HEK293 (cell line): Measurements from ENCODE around the gene ZC3H10.

Source experiments
- CTCF ChIA-PET: fragments of 350-600 bp; formaldehyde crosslinking; extraction: SDS; loops from one replicate; lab custom pipeline; 2021; ENCODE audit warnings: antibody characterized with exemption; lab: Yijun Ruan, JAX
- POLR2A ChIA-PET: fragments of 300-600 bp; formaldehyde crosslinking; extraction: SDS; loops from one replicate; lab custom pipeline; 2020; ENCODE audit warnings: antibody characterized with exemption, inconsistent platforms; lab: Yijun Ruan, JAX
- H3K27ac ChIP-seq: fragments of 200-500 bp; sonication (Bioruptor generic); 2 replicates; pipeline ENCODE4 v1.5.1; 2014; ENCODE audit warnings: low read depth, low read length, control low read depth, inconsistent platforms; ENCODE audit errors: extremely low read depth
- H3K36me3 ChIP-seq, 2 experiments: fragments of 200-500 bp in 1 of 2; sonication (Bioruptor generic) in 1 of 2; 1 replicate in 1 of 2; 2 replicates in 1 of 2; pipeline ENCODE4 v1.5.1; 2014 to 2017; ENCODE audit warnings: inconsistent platforms in 2 of 2, low read length in 2 of 2; ENCODE audit not compliant: control insufficient read depth in 2 of 2, insufficient read depth in 1 of 2
- H3K4me1 ChIP-seq: fragments of 200-500 bp; sonication (Bioruptor generic); 2 replicates; pipeline ENCODE4 v1.5.1; 2014; ENCODE audit warnings: mild to moderate bottlenecking, low read length, inconsistent platforms; ENCODE audit not compliant: control insufficient read depth, insufficient read depth
- H3K4me3 ChIP-seq: 2 replicates; pipeline ENCODE4 v1.5.1; 2011; ENCODE audit warnings: low read depth, mild to moderate bottlenecking, control low read depth, low read length, moderate library complexity
- H3K9me3 ChIP-seq: fragments of 200-500 bp; sonication (Bioruptor generic); 2 replicates; pipeline ENCODE4 v1.5.1; 2014; ENCODE audit warnings: low read depth, low read length, inconsistent platforms; ENCODE audit not compliant: control insufficient read depth, insufficient read depth
- EGR2 ChIP-seq: fragments of 450-650 bp; formaldehyde crosslinking; IDR thresholded peaks from 2 replicates; pipeline ENCODE4 v1.5.1; 2016; ENCODE audit warnings: low read depth, missing biosample characterization, missing genetic modification characterization
- IKZF3 ChIP-seq: fragments of 450-650 bp; IDR thresholded peaks from 2 replicates; pipeline ENCODE4 v1.5.0; 2018; ENCODE audit warnings: missing biosample characterization, mild to moderate bottlenecking, missing genetic modification characterization, moderate library complexity
- KLF9 ChIP-seq: fragments of 450-650 bp; formaldehyde crosslinking; IDR thresholded peaks from 2 replicates; pipeline ENCODE4 v1.5.1; 2016; ENCODE audit warnings: missing biosample characterization, missing genetic modification characterization, low read depth
- MEIS1 ChIP-seq: sonication (generic); formaldehyde crosslinking; IDR thresholded peaks from 2 replicates; pipeline ENCODE4 v1.8.1; 2022; ENCODE audit warnings: missing genetic modification reagents, mild to moderate bottlenecking, borderline replicate concordance
- OSR2 ChIP-seq: fragments of 450-650 bp; formaldehyde crosslinking; IDR thresholded peaks from 2 replicates; pipeline ENCODE4 v1.5.1; 2016; ENCODE audit warnings: missing biosample characterization, missing genetic modification characterization
- SCRT1 ChIP-seq: fragments of 450-650 bp; formaldehyde crosslinking; IDR thresholded peaks from 2 replicates; pipeline ENCODE4 v1.5.1; 2016; ENCODE audit warnings: missing biosample characterization, missing genetic modification characterization, borderline replicate concordance
- YY1 ChIP-seq: fragments of 450-650 bp; formaldehyde crosslinking; IDR thresholded peaks from 2 replicates; pipeline ENCODE4 v1.5.1; 2018; ENCODE audit warnings: missing biosample characterization, missing genetic modification characterization
- ZNF121 ChIP-seq: fragments of 450-650 bp; formaldehyde crosslinking; IDR thresholded peaks from 2 replicates; pipeline ENCODE4 v1.5.1; 2016; ENCODE audit warnings: missing biosample characterization, missing genetic modification characterization
- ZNF157 ChIP-seq: fragments of 450-650 bp; formaldehyde crosslinking; IDR thresholded peaks from 2 replicates; pipeline ENCODE4 v1.5.1; 2016; ENCODE audit warnings: missing biosample characterization, missing genetic modification characterization
- ZNF2 ChIP-seq: fragments of 450-650 bp; formaldehyde crosslinking; IDR thresholded peaks from 2 replicates; pipeline ENCODE4 v1.5.1; 2016; ENCODE audit warnings: missing biosample characterization, missing genetic modification characterization
- ZNF521 ChIP-seq: fragments of 450-650 bp; formaldehyde crosslinking; IDR thresholded peaks from 2 replicates; pipeline ENCODE4 v1.5.1; 2017; ENCODE audit warnings: missing biosample characterization, mild to moderate bottlenecking, missing genetic modification characterization
- ZNF664 ChIP-seq: fragments of 450-650 bp; formaldehyde crosslinking; IDR thresholded peaks from 2 replicates; pipeline ENCODE4 v1.5.1; 2016; ENCODE audit warnings: missing biosample characterization, missing genetic modification characterization
- ZNF670 ChIP-seq: fragments of 450-650 bp; formaldehyde crosslinking; IDR thresholded peaks from 2 replicates; pipeline ENCODE4 v1.5.1; 2016; ENCODE audit warnings: missing biosample characterization, missing genetic modification characterization, low read depth
- TF ChIP-seq, protein P1 (sequence below): fragments of 450-650 bp; formaldehyde crosslinking; IDR thresholded peaks from 2 replicates; pipeline ENCODE4 v1.5.1; 2016; ENCODE audit warnings: missing biosample characterization, missing genetic modification characterization
- TF ChIP-seq, protein P2 (sequence below): IDR thresholded peaks from 2 replicates; pipeline ENCODE4 v1.6.1; 2011; ENCODE audit warnings: mild to moderate bottlenecking, low read depth, low read length, borderline replicate concordance
- TF ChIP-seq, protein P3 (sequence below): fragments of 450-650 bp; formaldehyde crosslinking; IDR thresholded peaks from 2 replicates; pipeline ENCODE4 v1.5.1; 2017; ENCODE audit warnings: missing biosample characterization, missing genetic modification characterization
- TF ChIP-seq, protein P4 (sequence below): fragments of 450-650 bp; formaldehyde crosslinking; IDR thresholded peaks from 2 replicates; pipeline ENCODE4 v1.5.1; 2016; ENCODE audit warnings: missing biosample characterization, missing genetic modification characterization
- TF ChIP-seq, protein P5 (sequence below): fragments of 450-650 bp; formaldehyde crosslinking; IDR thresholded peaks from 2 replicates; pipeline ENCODE4 v1.5.0; 2017; ENCODE audit warnings: missing biosample characterization, missing genetic modification characterization, borderline replicate concordance

Gene ZC3H10

DNA sequence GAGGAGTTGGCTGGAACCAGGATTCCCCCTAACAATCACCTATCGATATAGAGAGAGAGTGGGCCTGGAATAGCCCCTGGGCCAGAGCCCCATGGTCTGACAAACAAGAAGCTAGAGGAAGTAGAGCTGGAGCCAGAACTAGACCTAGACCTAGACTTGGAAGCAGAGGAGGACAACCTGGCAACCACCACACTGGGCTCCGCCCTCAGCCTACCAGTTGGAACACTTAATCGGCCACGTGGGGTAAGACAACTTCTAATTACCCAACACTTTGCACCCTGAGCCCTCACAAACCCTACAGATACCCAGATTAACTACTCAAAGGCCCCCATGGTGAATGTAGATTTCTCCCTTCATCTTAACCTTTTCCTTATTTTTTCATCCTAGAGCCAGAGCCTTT is 18.3 kb upstream of the ZC3H10 start (continued):
- TF ChIP-seq EGR2 (tag by site-specific recombination) (no peak), SCRT1 (no peak), ZNF2 (tag by site-specific recombination) (no peak), KLF9 (tag by site-specific recombination) (no peak)
- TF ChIP-seq, protein P1, sequence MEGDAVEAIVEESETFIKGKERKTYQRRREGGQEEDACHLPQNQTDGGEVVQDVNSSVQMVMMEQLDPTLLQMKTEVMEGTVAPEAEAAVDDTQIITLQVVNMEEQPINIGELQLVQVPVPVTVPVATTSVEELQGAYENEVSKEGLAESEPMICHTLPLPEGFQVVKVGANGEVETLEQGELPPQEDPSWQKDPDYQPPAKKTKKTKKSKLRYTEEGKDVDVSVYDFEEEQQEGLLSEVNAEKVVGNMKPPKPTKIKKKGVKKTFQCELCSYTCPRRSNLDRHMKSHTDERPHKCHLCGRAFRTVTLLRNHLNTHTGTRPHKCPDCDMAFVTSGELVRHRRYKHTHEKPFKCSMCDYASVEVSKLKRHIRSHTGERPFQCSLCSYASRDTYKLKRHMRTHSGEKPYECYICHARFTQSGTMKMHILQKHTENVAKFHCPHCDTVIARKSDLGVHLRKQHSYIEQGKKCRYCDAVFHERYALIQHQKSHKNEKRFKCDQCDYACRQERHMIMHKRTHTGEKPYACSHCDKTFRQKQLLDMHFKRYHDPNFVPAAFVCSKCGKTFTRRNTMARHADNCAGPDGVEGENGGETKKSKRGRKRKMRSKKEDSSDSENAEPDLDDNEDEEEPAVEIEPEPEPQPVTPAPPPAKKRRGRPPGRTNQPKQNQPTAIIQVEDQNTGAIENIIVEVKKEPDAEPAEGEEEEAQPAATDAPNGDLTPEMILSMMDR (tag by site-specific recombination), result no peak
- TF ChIP-seq, protein P2, sequence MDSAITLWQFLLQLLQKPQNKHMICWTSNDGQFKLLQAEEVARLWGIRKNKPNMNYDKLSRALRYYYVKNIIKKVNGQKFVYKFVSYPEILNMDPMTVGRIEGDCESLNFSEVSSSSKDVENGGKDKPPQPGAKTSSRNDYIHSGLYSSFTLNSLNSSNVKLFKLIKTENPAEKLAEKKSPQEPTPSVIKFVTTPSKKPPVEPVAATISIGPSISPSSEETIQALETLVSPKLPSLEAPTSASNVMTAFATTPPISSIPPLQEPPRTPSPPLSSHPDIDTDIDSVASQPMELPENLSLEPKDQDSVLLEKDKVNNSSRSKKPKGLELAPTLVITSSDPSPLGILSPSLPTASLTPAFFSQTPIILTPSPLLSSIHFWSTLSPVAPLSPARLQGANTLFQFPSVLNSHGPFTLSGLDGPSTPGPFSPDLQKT, result no peak
- TF ChIP-seq, all 188 proteins: peak for 0

DNA sequence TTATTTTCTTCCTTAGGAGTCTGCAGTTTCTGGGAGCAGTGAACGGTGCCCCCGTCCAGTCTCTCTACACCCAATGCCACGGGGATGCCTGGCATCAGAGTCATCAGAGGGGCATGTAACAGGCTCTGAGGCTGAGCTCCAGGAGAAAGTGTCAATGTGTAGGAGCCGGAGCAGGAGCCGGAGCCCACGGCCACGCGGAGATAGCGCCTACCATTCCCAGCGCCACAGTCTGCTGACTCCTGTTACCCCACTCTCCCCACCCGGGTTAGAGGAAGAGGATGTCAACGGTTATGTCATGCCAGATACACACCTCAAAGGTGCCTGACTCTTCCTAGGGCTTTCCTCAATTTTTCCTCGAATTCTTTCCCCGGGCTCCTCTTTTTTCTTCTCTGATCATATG is 17.0 kb upstream of the ZC3H10 start:
- no peak overlapping the region for H3K4me3 ChIP-seq
- POLR2A ChIA-PET, result interaction anchor here (0.7 to 1.0 kb wide), 2 partner anchors 66 to 223 kb away, joined by 4 to 8 read pairs; no protein-coding TSS in a partner anchor
- 0 out of 2 replicates have a peak, but pooled peaks cover under 1% of the 10 kb centered on the region for H3K4me1 ChIP-seq
- peaks cover 0 to 20% of the 10 kb centered on the region in 2 experiments; a peak in 2 of 3 replicates for H3K36me3 ChIP-seq
- TF ChIP-seq, protein P3, sequence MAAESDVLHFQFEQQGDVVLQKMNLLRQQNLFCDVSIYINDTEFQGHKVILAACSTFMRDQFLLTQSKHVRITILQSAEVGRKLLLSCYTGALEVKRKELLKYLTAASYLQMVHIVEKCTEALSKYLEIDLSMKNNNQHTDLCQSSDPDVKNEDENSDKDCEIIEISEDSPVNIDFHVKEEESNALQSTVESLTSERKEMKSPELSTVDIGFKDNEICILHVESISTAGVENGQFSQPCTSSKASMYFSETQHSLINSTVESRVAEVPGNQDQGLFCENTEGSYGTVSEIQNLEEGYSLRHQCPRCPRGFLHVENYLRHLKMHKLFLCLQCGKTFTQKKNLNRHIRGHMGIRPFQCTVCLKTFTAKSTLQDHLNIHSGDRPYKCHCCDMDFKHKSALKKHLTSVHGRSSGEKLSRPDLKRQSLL (tag by site-specific recombination), result peak; percentile 79; the same call in 1 of the 2 replicates
- no peak for TF ChIP-seq YY1
- no peak for TF ChIP-seq OSR2 (tag by site-specific recombination)
- CTCF ChIA-PET, result interaction anchor here (0.6 to 2.6 kb wide), 2 partner anchors 20 to 54 kb away, joined by 4 to 8 read pairs; no protein-coding TSS in a partner anchor
- no peaks in the 10 kb centered on the region for H3K9me3 ChIP-seq
- no peak overlapping the region for H3K27ac ChIP-seq

DNA sequence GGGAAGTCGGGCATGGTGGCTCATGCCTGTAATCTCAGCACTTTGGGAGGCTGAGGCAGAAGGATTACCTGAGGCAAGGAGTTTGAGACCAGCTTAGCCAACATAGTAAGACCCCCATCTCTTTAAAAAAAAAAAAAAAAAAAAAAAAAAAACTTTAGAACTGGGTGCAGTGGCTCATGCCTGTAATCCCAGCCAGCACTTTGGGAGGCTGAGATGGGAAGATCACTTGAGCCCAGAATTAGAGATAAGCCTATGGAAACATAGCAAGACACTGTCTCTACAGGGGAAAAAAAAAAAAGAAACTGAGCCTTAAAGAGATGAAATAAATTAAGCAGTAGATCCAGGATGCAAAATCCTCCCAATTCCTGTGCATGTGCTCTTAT is 15.4 kb upstream of the ZC3H10 start:
- Histone ChIP-seq H3K36me3 (peaks cover 10 to 37% of the 10 kb centered on the region in 2 experiments), H3K4me1 (0 out of 2 replicates have a peak, but pooled peaks cover 2% of the 10 kb centered on the region), H3K4me3 (no peak overlapping the region), H3K9me3 (no peaks in the 10 kb centered on the region), H3K27ac (no peak overlapping the region)
- TF ChIP-seq, protein P4, sequence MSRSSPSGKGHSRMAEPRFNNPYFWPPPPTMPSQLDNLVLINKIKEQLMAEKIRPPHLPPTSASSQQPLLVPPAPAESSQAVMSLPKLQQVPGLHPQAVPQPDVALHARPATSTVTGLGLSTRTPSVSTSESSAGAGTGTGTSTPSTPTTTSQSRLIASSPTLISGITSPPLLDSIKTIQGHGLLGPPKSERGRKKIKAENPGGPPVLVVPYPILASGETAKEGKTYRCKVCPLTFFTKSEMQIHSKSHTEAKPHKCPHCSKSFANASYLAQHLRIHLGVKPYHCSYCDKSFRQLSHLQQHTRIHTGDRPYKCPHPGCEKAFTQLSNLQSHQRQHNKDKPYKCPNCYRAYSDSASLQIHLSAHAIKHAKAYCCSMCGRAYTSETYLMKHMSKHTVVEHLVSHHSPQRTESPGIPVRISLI (tag by site-specific recombination), result peak; percentile 92
- no peak for TF ChIP-seq KLF9 (tag by site-specific recombination)
- ChIA-PET CTCF (interaction anchor here (1.1 to 4.7 kb wide), 8 partner anchors 12 to 364 kb away, joined by 3 to 27 read pairs (median 6); partner anchors contain the start of genes ERBB3, RPL41 and ZC3H10), POLR2A (interaction anchor here (0.6 to 3.9 kb wide), 4 partner anchors 8 to 23 kb away, joined by 3 to 165 read pairs (median 31); partner anchors contain the start of genes ERBB3, RPL41 and ZC3H10)

DNA sequence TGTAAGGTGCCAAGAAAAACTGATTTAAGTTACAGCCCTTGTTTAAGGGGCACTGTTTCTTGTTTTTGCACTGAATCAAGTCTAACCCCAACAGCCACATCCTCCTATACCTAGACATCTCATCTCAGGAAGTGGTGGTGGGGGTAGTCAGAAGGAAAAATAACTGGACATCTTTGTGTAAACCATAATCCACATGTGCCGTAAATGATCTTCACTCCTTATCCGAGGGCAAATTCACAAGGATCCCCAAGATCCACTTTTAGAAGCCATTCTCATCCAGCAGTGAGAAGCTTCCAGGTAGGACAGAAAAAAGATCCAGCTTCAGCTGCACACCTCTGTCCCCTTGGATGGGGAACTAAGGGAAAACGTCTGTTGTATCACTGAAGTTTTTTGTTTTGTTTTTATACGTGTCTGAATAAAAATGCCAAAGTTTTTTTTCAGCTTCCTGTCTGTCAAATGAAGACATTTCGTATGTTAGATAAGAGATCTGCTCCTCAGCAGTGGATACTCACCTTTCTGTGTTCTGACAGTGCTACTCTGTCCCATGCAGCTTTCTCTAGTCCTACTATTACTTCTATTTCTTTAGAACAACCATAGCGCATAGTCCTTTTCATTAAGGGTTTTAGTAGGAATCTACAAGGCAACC is 14.9 kb upstream of the ZC3H10 start:
- POLR2A ChIA-PET, result interaction anchor here (0.6 to 3.9 kb wide), 17 partner anchors 8 to 257 kb away, joined by 4 to 165 read pairs (median 7); partner anchors contain the start of genes ANKRD52, CNPY2, CS and ERBB3
- H3K4me1 ChIP-seq, result 0 out of 2 replicates have a peak, but pooled peaks cover 2% of the 10 kb centered on the region
- no peak for TF ChIP-seq ZNF157 (tag by site-specific recombination)
- TF ChIP-seq, protein P5, sequence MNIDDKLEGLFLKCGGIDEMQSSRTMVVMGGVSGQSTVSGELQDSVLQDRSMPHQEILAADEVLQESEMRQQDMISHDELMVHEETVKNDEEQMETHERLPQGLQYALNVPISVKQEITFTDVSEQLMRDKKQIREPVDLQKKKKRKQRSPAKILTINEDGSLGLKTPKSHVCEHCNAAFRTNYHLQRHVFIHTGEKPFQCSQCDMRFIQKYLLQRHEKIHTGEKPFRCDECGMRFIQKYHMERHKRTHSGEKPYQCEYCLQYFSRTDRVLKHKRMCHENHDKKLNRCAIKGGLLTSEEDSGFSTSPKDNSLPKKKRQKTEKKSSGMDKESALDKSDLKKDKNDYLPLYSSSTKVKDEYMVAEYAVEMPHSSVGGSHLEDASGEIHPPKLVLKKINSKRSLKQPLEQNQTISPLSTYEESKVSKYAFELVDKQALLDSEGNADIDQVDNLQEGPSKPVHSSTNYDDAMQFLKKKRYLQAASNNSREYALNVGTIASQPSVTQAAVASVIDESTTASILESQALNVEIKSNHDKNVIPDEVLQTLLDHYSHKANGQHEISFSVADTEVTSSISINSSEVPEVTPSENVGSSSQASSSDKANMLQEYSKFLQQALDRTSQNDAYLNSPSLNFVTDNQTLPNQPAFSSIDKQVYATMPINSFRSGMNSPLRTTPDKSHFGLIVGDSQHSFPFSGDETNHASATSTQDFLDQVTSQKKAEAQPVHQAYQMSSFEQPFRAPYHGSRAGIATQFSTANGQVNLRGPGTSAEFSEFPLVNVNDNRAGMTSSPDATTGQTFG (tag by site-specific recombination), result no peak
- no peak for TF ChIP-seq ZNF521
- TF ChIP-seq MEIS1 (CRISPR knock-in tag), result no peak
- TF ChIP-seq IKZF3, result peak; percentile 21; the same call in 1 of the 2 replicates
- no peak for TF ChIP-seq ZNF121
- no peak for TF ChIP-seq ZNF670 (tag by site-specific recombination)
- no peak for TF ChIP-seq ZNF664
- TF ChIP-seq, all 188 proteins: peak for 1
- H3K27ac ChIP-seq, result 0 out of 2 replicates have a peak overlapping the region, but pooled peaks have one; percentile 32
- no peaks in the 10 kb centered on the region for H3K9me3 ChIP-seq
- H3K36me3 ChIP-seq, result peaks cover 15 to 42% of the 10 kb centered on the region in 2 experiments
- H3K4me3 ChIP-seq, result peak overlapping the region; percentile 65; the same call in 1 of the 2 replicates
- CTCF ChIA-PET, result interaction anchor here (0.6 to 4.7 kb wide), 11 partner anchors 13 to 364 kb away, joined by 3 to 27 read pairs (median 5); partner anchors contain the start of genes ERBB3, RNF41, RPL41 and ZC3H10
